SK-N-SH (cell line): ENCODE data around the gene RHOBTB1. TPM values are rescaled to one million over a fixed set of nuclear protein-coding genes. Genes with fewer than 3 reads are reported as not detected.

Experiments used
- CTCF ChIA-PET: fragments of 300-600, 350-600 bp; formaldehyde crosslinking; extraction: SDS; loops from one replicate; lab custom pipeline; 2021; lab: Yijun Ruan, JAX
- POLR2A ChIA-PET: fragments of 350-600 bp; sonication (Branson Sonifier 250); formaldehyde crosslinking; extraction: SDS; loops from one replicate; lab custom pipeline; 2020; ENCODE audit warnings: antibody characterized with exemption, inconsistent platforms; lab: Yijun Ruan, JAX
- DNase-seq: peaks from one replicate; pipeline ENCODE4 v3.0.0; 2012
- H2AFZ ChIP-seq: fragments of 200-600 bp; sonication (generic); 2 replicates; pipeline ENCODE4 v1.8.1; 2016; ENCODE audit warnings: antibody characterized with exemption, mild to moderate bottlenecking, low read depth
- H3F3A ChIP-seq: fragments of 200-600 bp; sonication (generic); replicated peaks from 2 replicates; pipeline ENCODE3; 2016; ENCODE audit warnings: antibody characterized with exemption, mild to moderate bottlenecking; ENCODE audit not compliant: insufficient read depth
- H3K27ac ChIP-seq, 2 experiments: fragments of 200-500 bp in 1 of 2; fragments of 200-600 bp in 1 of 2; sonication (Bioruptor generic) in 1 of 2; sonication (generic), shearing (Covaris generic) in 1 of 2; 2 replicates each; pipeline versions ENCODE4 v1.5.1 to v1.6.1; 2014 to 2016; ENCODE audit warnings: low read depth in 2 of 2, inconsistent platforms in 1 of 2, low read length in 1 of 2, mild to moderate bottlenecking in 1 of 2, mixed read lengths in 1 of 2
- H3K27me3 ChIP-seq: fragments of 200-600 bp; sonication (generic), shearing (Covaris generic); 2 replicates; pipeline ENCODE4 v1.6.1; 2016; ENCODE audit warnings: mixed run types; ENCODE audit not compliant: insufficient read depth
- H3K36me3 ChIP-seq, 2 experiments: fragments of 200-500 bp in 1 of 2; fragments of 200-600 bp in 1 of 2; sonication (Bioruptor generic) in 1 of 2; sonication (generic) in 1 of 2; replicated peaks in 1 of 2; 2 replicates each; pipeline versions ENCODE3 to v1.5.1; 2014 to 2016; ENCODE audit warnings: low read length in 1 of 2, mild to moderate bottlenecking in 1 of 2; ENCODE audit not compliant: insufficient read depth in 2 of 2, control insufficient read depth in 1 of 2
- H3K4me1 ChIP-seq, 2 experiments: fragments of 200-500 bp in 1 of 2; fragments of 200-600 bp in 1 of 2; sonication (Bioruptor generic) in 1 of 2; sonication (generic), shearing (Covaris generic) in 1 of 2; 2 replicates each; pipeline versions ENCODE4 v1.5.1 to v1.6.1; 2014 to 2016; ENCODE audit warnings: low read depth in 1 of 2, low read length in 1 of 2, mixed run types in 1 of 2; ENCODE audit not compliant: insufficient read depth in 2 of 2, control insufficient read depth in 1 of 2
- H3K4me2 ChIP-seq: fragments of 200-600 bp; sonication (generic), shearing (Covaris generic); 2 replicates; pipeline ENCODE4 v1.6.1; 2017; ENCODE audit warnings: mixed run types
- H3K4me3 ChIP-seq, 2 experiments: fragments of 200-500 bp in 1 of 2; fragments of 200-600 bp in 1 of 2; sonication (Bioruptor generic) in 1 of 2; sonication (generic), shearing (Covaris generic) in 1 of 2; 2 replicates each; pipeline versions ENCODE4 v1.5.1 to v1.8.1; 2014 to 2016; ENCODE audit warnings: low read depth in 2 of 2, inconsistent platforms in 1 of 2, low read length in 1 of 2, mild to moderate bottlenecking in 1 of 2, mixed read lengths in 1 of 2, moderate library complexity in 1 of 2
- H3K79me2 ChIP-seq: fragments of 200-600 bp; sonication (generic); 2 replicates; pipeline ENCODE4 v1.8.1; 2017; ENCODE audit warnings: mild to moderate bottlenecking; ENCODE audit not compliant: insufficient read depth
- H3K9ac ChIP-seq: fragments of 200-600 bp; sonication (generic); 2 replicates; pipeline ENCODE4 v1.6.1; 2017; ENCODE audit warnings: mixed run types
- H3K9me2 ChIP-seq: fragments of 200-600 bp; sonication (generic); 2 replicates; pipeline ENCODE4 v1.6.1; 2017; ENCODE audit warnings: mixed run types
- H3K9me3 ChIP-seq: fragments of 200-600 bp; sonication (generic); 2 replicates; pipeline ENCODE4 v1.6.1; 2017; ENCODE audit warnings: mixed run types, mild to moderate bottlenecking, moderate library complexity
- H4K20me1 ChIP-seq: fragments of 200-600 bp; sonication (generic); 2 replicates; pipeline ENCODE4 v1.6.1; 2017; ENCODE audit warnings: mild to moderate bottlenecking, mixed run types; ENCODE audit not compliant: insufficient read depth
- CHD2 ChIP-seq: fragments of 150-350 bp; IDR thresholded peaks from 2 replicates; pipeline ENCODE4 v1.6.1; 2018; ENCODE audit warnings: low read length; ENCODE audit not compliant: partially characterized antibody
- EP300 ChIP-seq, 2 experiments: IDR thresholded peaks; 2 replicates each; pipeline versions ENCODE4 v1.4.0 to v1.6.1; 2012; ENCODE audit warnings: borderline replicate concordance in 1 of 2, low read depth in 1 of 2, low read length in 1 of 2
- EZH2phosphoT487 ChIP-seq: fragments of 200-600 bp; sonication (generic); IDR thresholded peaks from 2 replicates; pipeline ENCODE4 v1.6.1; 2017; ENCODE audit warnings: low read depth, mixed run types, mild to moderate bottlenecking, antibody characterized with exemption, moderate library complexity, borderline replicate concordance
- FOSL2 ChIP-seq: IDR thresholded peaks from 2 replicates; pipeline ENCODE4 v1.4.0; 2012; ENCODE audit warnings: low read depth, mild to moderate bottlenecking, moderate library complexity, borderline replicate concordance
- FOXJ3 ChIP-seq: sonication (generic); formaldehyde crosslinking; IDR thresholded peaks from 2 replicates; pipeline ENCODE4 v1.5.1; 2020; ENCODE audit warnings: mild to moderate bottlenecking, missing genetic modification reagents
- FOXM1 ChIP-seq: IDR thresholded peaks from 2 replicates; pipeline ENCODE4 v1.4.0; 2012; ENCODE audit warnings: low read depth, mild to moderate bottlenecking
- GABPA ChIP-seq: IDR thresholded peaks from 2 replicates; pipeline ENCODE4 v1.4.0; 2012; ENCODE audit warnings: low read depth, mild to moderate bottlenecking
- GATA2 ChIP-seq: sonication (generic); formaldehyde crosslinking; IDR thresholded peaks from 2 replicates; pipeline ENCODE4 v1.5.0; 2020; ENCODE audit warnings: mild to moderate bottlenecking, missing genetic modification reagents
- JUND ChIP-seq: IDR thresholded peaks from 2 replicates; pipeline ENCODE4 v1.4.0; 2012
- MAX ChIP-seq: IDR thresholded peaks from 2 replicates; pipeline ENCODE4 v1.4.0; 2012; ENCODE audit warnings: low read depth
- MEF2A ChIP-seq: IDR thresholded peaks from 2 replicates; pipeline ENCODE4 v1.4.0; 2012; ENCODE audit warnings: low read depth, borderline replicate concordance
- MXI1 ChIP-seq: IDR thresholded peaks from 2 replicates; pipeline ENCODE4 v1.6.1; 2012; ENCODE audit warnings: mild to moderate bottlenecking, low read depth, low read length, improper control_type of control experiment
- NRF1 ChIP-seq: IDR thresholded peaks from 2 replicates; pipeline ENCODE4 v1.6.1; 2012; ENCODE audit warnings: low read depth, mild to moderate bottlenecking, low read length
- PBX3 ChIP-seq: IDR thresholded peaks from 2 replicates; pipeline ENCODE4; 2012
- POLR2AphosphoS5 ChIP-seq: IDR thresholded peaks from 2 replicates; pipeline ENCODE4 v1.6.1; 2012; ENCODE audit warnings: low read depth, low read length
- RAD21 ChIP-seq: IDR thresholded peaks from 2 replicates; pipeline ENCODE4 v1.6.1; 2012; ENCODE audit warnings: mild to moderate bottlenecking, low read length
- RCOR1 ChIP-seq: fragments of 150-350 bp; IDR thresholded peaks from 2 replicates; pipeline ENCODE4 v1.6.1; 2017; ENCODE audit warnings: antibody characterized with exemption, low read length
- RFX5 ChIP-seq: IDR thresholded peaks from 2 replicates; pipeline ENCODE4 v1.6.1; 2012; ENCODE audit warnings: mild to moderate bottlenecking, improper control_type of control experiment, low read length
- RXRA ChIP-seq: IDR thresholded peaks from 2 replicates; pipeline ENCODE4 v1.4.0; 2012; ENCODE audit warnings: low read depth, mild to moderate bottlenecking, borderline replicate concordance
- SIN3A ChIP-seq: IDR thresholded peaks from 2 replicates; pipeline ENCODE4 v1.6.1; 2012; ENCODE audit warnings: low read depth, mild to moderate bottlenecking, low read length, moderate library complexity, borderline replicate concordance
- TAF1 ChIP-seq: IDR thresholded peaks from 2 replicates; pipeline ENCODE4 v1.6.1; 2012; ENCODE audit warnings: low read depth, mild to moderate bottlenecking, low read length, moderate library complexity, borderline replicate concordance
- TCF12 ChIP-seq: IDR thresholded peaks from 2 replicates; pipeline ENCODE4 v1.4.0; 2012
- TEAD4 ChIP-seq: IDR thresholded peaks from 2 replicates; pipeline ENCODE4 v1.4.0; 2012; ENCODE audit warnings: mild to moderate bottlenecking, borderline replicate concordance; ENCODE audit not compliant: insufficient read depth
- USF1 ChIP-seq: IDR thresholded peaks from 2 replicates; pipeline ENCODE4 v1.4.0; 2012; ENCODE audit warnings: low read depth, borderline replicate concordance
- USF2 ChIP-seq: fragments of 150-350 bp; IDR thresholded peaks from 2 replicates; pipeline ENCODE4 v1.6.1; 2017; ENCODE audit warnings: antibody characterized with exemption, low read length, low read depth, borderline replicate concordance
- ZBTB33 ChIP-seq: IDR thresholded peaks from 2 replicates; pipeline ENCODE4 v1.4.0; 2012; ENCODE audit warnings: low read depth, borderline replicate concordance
- WGBS: methylation state at CpG from one replicate; pipeline ENCODE4 v1.1.6; 2017; ENCODE audit warnings: low lambda C conversion rate; 5-methylcytosine and 5-hydroxymethylcytosine counted together
- polyA plus RNA-seq, 3 experiments: library from polyadenylated mRNA; depleted of rRNA; stranded (reverse); fragments of >200 nt; gene quantifications; 2 replicates each; pipeline ENCODE4 v1.2.3, GENCODE V29; 2012

RHOBTB1 gene
- polyA plus RNA-seq (2012; rRNA removed): 10.5 and 13.8 TPM in 2 replicates
- polyA plus RNA-seq (2012; cell fraction: cytosol; rRNA removed): 12.5 and 12.6 TPM in 2 replicates
- polyA plus RNA-seq (2012; cell fraction: nucleus; rRNA removed): 9.5 and 18.9 TPM in 2 replicates

GRCh38 chr10:60944058-60944909 lies at the start of gene RHOBTB1:
Gene RHOBTB1 (minus strand): TSS chr10:60944185. CDS start chr10:60911542, 32,643 bp downstream.
- Histone ChIP-seq H3K9me3 (no peaks in the 10 kb centered on the region), H3K27me3 (no peaks in the 10 kb centered on the region), H3K4me1 (peaks cover 7 to 12% of the 10 kb centered on the region in 2 experiments; a peak in 2 of 4 replicates), H3K9ac (peak within 1 kb of the TSS; percentile 99), H3K36me3 (peaks cover under 1 to 12% of the 10 kb centered on the region in 2 experiments), H3K79me2 (peaks cover 41% of the 10 kb centered on the region), H4K20me1 (no peaks in the 10 kb centered on the region), H2AFZ (peak within 1 kb of the TSS; percentile 65), H3K9me2 (no peaks in the 10 kb centered on the region), H3K27ac (peak within 1 kb of the TSS; percentile 94 to 97), H3K4me2 (peak within 1 kb of the TSS; percentile 85), H3F3A (peaks cover 2% of the 10 kb centered on the region), H3K4me3 (peak within 1 kb of the TSS; percentile 87 to 89)
- POLR2A ChIA-PET: interaction anchor here (0.7 to 1.4 kb wide), 4 partner anchors 17 to 246 kb away, joined by 3 to 6 read pairs (median 3); no protein-coding TSS in a partner anchor
- peak; percentile 93 for DNase-seq
- under 1% methylated on average over 36 of the region's 77 CpGs for WGBS
- CTCF ChIA-PET: interaction anchor here (0.6 to 2.2 kb wide), 5 partner anchors 17 to 952 kb away, joined by 3 to 5 read pairs (median 4); no protein-coding TSS in a partner anchor
- TF ChIP-seq GABPA (no peak), USF1 (no peak), EP300 (IDR thresholded peaks at IDR 0.05; ENCODE audit: borderline replicate concordance in 1 of 2, low read depth in 1 of 2, low read length in 1 of 2) (peak in 1 of 2 experiments; percentile 13; a peak in 1 of 4 replicates), MEF2A (peak; percentile 78; the same call in 1 of the 2 replicates), RAD21 (no peak), PBX3 (no peak), MAX (peak; percentile 90), JUND (no peak), FOXM1 (0 out of 2 replicates have a peak, but pooled peaks have one; percentile 23), FOXJ3 (no peak), RCOR1 (peak; percentile 46; the same call in 1 of the 2 replicates), EZH2phosphoT487 (no peak), FOSL2 (no peak), USF2 (no peak), CHD2 (peak; percentile 40), GATA2 (CRISPR knock-in tag) (no peak), TAF1 (peak; percentile 50), MXI1 (peak; percentile 55), RXRA (no peak), TEAD4 (no peak), RFX5 (no peak), ZBTB33 (no peak), POLR2AphosphoS5 (peak; percentile 81), TCF12 (0 out of 2 replicates have a peak, but pooled peaks have one; percentile 4), NRF1 (no peak), SIN3A (peak; percentile 78; the same call in 1 of the 2 replicates)
